SJSA1 (cell line): ENCODE data around the gene LRRC41. TPM values are rescaled to one million over a fixed set of nuclear protein-coding genes. Genes with fewer than 3 reads are reported as not detected.

Experiments used
- total RNA-seq: library from RNA; depleted of rRNA; stranded (reverse); fragments of >200 nt; shearing (Covaris generic); gene quantifications from 2 replicates; pipeline ENCODE4 v1.2.3, GENCODE V29; 2014; rRNA removed

The LRRC41 gene
- total RNA-seq, 1 experiment from 2014 or later: 94.1 TPM

Other genes with a start within 250 kb of the LRRC41 start
- 12.4 and 15.2 TPM in 2 replicates for gene PIK3R3, start 171.0 kb downstream of the LRRC41 start, total RNA-seq
- gene TSPAN1, start 128.5 kb downstream of the LRRC41 start, total RNA-seq: not detected in 2 replicates
- not detected in 2 replicates for gene P3R3URF, start 127.1 kb downstream of the LRRC41 start, total RNA-seq
- 106 and 109 TPM in 2 replicates for gene POMGNT1, start 105.2 kb downstream of the LRRC41 start, total RNA-seq
- gene LURAP1, start 100.3 kb downstream of the LRRC41 start, total RNA-seq: 0.41 and 1.2 TPM in 2 replicates
- 10.3 and 10.4 TPM in 2 replicates for gene RAD54L, start 55.9 kb downstream of the LRRC41 start, total RNA-seq
- 525 and 817 TPM in 2 replicates for gene UQCRH, start 82 bp upstream of the LRRC41 start, total RNA-seq
- gene NSUN4, start 37.2 kb upstream of the LRRC41 start, total RNA-seq: 14.0 and 14.9 TPM in 2 replicates
- 0.74 TPM in 1 of 2 replicates, not detected in the other for gene FAAH, start 90.7 kb upstream of the LRRC41 start, total RNA-seq
- not detected in 2 replicates for gene DMBX1, start 186.2 kb upstream of the LRRC41 start, total RNA-seq
- gene KNCN, start 248.0 kb upstream of the LRRC41 start, total RNA-seq: not detected in 2 replicates